Progenitor cell of endocrine pancreas (in vitro differentiated cells): ENCODE measurements around the gene POLD1. TPM values are rescaled to one million over a fixed set of nuclear protein-coding genes. Genes with fewer than 3 reads are reported as not detected.
"Not testable (repeated sequence)": the region's sequence is repeated elsewhere in the genome, so short reads cannot be mapped to it uniquely, and the experiment has no call there.

Experiments
- DNase-seq: peaks from one replicate; pipeline ENCODE4 v3.0.0; 2021; ENCODE audit warnings: low spot score; ENCODE audit not compliant: unreplicated experiment
- H3K27ac Mint-ChIP-seq: 2 replicates; pipeline ENCODE4 v1.8.0; 2021; ENCODE audit warnings: mild to moderate bottlenecking, moderate library complexity, mixed read lengths
- H3K27me3 Mint-ChIP-seq: 2 replicates; pipeline ENCODE4 v1.8.0; 2021; ENCODE audit warnings: mixed read lengths
- H3K36me3 Mint-ChIP-seq: 2 replicates; pipeline ENCODE4 v1.8.0; 2022; ENCODE audit warnings: mixed read lengths; ENCODE audit not compliant: insufficient read depth
- H3K4me1 Mint-ChIP-seq: 2 replicates; pipeline ENCODE4 v1.8.0; 2021; ENCODE audit warnings: low read depth, mixed read lengths
- H3K4me3 Mint-ChIP-seq: 2 replicates; pipeline ENCODE4 v1.8.0; 2021; ENCODE audit warnings: low read depth, mild to moderate bottlenecking, moderate library complexity, mixed read lengths
- H3K9me3 Mint-ChIP-seq: 2 replicates; pipeline ENCODE4 v1.8.0; 2021; ENCODE audit warnings: low read depth, mixed read lengths
- total RNA-seq: library from RNA; stranded (reverse); gene quantifications from 2 replicates; pipeline ENCODE4 v1.2.1, GENCODE V29; 2021
- TF ChIP-seq, protein P1 (sequence below): fragments of 200-600 bp; sonication (generic); IDR thresholded peaks from one replicate; pipeline ENCODE4 v1.5.0; 2021; ENCODE audit warnings: antibody characterized with exemption, mild to moderate bottlenecking; ENCODE audit not compliant: unreplicated experiment

Gene POLD1
- total RNA-seq, 1 donor from 2014 or later: 99.5 TPM

- H3K9me3 Mint-ChIP-seq: peaks cover 3% of the 10 kb centered on the region
- peaks cover 6% of the 10 kb centered on the region for H3K4me1 Mint-ChIP-seq
- no peak for DNase-seq
- peaks cover 15% of the 10 kb centered on the region for H3K36me3 Mint-ChIP-seq
- H3K4me3 Mint-ChIP-seq: no peak overlapping the region
- no peaks in the 10 kb centered on the region for H3K27me3 Mint-ChIP-seq
- no peak overlapping the region for H3K27ac Mint-ChIP-seq
- TF ChIP-seq, protein P1, sequence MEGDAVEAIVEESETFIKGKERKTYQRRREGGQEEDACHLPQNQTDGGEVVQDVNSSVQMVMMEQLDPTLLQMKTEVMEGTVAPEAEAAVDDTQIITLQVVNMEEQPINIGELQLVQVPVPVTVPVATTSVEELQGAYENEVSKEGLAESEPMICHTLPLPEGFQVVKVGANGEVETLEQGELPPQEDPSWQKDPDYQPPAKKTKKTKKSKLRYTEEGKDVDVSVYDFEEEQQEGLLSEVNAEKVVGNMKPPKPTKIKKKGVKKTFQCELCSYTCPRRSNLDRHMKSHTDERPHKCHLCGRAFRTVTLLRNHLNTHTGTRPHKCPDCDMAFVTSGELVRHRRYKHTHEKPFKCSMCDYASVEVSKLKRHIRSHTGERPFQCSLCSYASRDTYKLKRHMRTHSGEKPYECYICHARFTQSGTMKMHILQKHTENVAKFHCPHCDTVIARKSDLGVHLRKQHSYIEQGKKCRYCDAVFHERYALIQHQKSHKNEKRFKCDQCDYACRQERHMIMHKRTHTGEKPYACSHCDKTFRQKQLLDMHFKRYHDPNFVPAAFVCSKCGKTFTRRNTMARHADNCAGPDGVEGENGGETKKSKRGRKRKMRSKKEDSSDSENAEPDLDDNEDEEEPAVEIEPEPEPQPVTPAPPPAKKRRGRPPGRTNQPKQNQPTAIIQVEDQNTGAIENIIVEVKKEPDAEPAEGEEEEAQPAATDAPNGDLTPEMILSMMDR: no peak
Measured at GRCh38 chr19:50344661-50345318, 39.4 kb upstream of the POLD1 start.

- H3K4me3 Mint-ChIP-seq, DNase-seq, H3K9me3 Mint-ChIP-seq, H3K4me1 Mint-ChIP-seq, H3K27me3 Mint-ChIP-seq, H3K27ac Mint-ChIP-seq: not testable (repeated sequence)
- peaks cover 14% of the 10 kb centered on the region for H3K36me3 Mint-ChIP-seq
Measured at GRCh38 chr19:50347089-50347581, 37.0 kb upstream of the POLD1 start.

GRCh38 chr19:50349277-50350057, 34.7 kb upstream of the POLD1 start:
- Mint-ChIP-seq H3K4me1 (peaks cover 6% of the 10 kb centered on the region), H3K4me3 (no peak overlapping the region), H3K27me3 (no peaks in the 10 kb centered on the region), H3K9me3 (peaks cover 3% of the 10 kb centered on the region), H3K27ac (peak overlapping the region; percentile 11), H3K36me3 (peaks cover 8% of the 10 kb centered on the region)
- DNase-seq: no peak
- TF ChIP-seq, protein P1: no peak

DNA sequence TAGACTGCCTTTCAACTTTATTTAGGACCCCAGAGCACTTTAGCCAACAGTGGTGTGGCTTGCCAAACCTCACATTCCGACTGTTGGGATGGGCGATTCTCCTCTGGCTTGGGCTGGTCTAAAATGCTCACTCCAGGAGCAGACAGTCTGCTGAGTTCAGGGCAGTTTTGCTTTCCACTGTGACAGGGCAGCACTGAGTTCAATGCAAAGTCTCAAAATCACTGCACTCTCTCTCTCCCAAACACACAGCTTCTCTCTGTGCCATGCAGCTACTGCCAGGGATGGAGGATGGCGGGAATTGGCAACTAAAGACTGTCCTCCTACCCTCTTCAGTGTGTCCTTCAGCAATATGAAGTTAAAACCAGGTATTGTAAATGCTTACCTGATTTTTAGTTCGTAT, 31.9 kb upstream of the POLD1 start:
- no peak overlapping the region for H3K27ac Mint-ChIP-seq
- H3K36me3 Mint-ChIP-seq: no peaks in the 10 kb centered on the region
- DNase-seq: no peak
- no peaks in the 10 kb centered on the region for H3K27me3 Mint-ChIP-seq
- no peak overlapping the region for H3K4me3 Mint-ChIP-seq
- TF ChIP-seq, protein P1: no peak
- no peaks in the 10 kb centered on the region for H3K9me3 Mint-ChIP-seq
- peaks cover 2% of the 10 kb centered on the region for H3K4me1 Mint-ChIP-seq

DNA sequence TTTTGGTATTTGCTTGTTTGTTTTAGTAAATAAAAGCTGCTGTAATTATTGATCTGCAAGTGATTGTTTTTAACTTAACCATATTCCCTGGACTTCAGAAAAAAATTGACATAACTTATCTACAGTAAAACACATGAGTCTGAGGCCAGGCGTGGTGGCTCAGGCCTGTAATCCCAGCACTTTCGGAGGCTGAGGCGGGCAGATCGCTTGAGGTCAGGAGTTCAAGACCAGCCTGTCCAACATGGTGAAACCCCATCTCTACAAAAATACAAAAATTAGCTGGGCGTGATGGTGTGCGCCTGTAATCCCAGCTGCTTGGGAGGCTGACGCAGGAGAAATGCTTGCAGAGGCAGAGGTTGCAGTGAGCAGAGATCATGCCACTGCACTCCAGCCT, 30.7 kb upstream of the POLD1 start:
- H3K4me3 Mint-ChIP-seq, DNase-seq, H3K4me1 Mint-ChIP-seq, H3K27ac Mint-ChIP-seq, H3K9me3 Mint-ChIP-seq, H3K36me3 Mint-ChIP-seq, H3K27me3 Mint-ChIP-seq: not testable (repeated sequence)

DNA sequence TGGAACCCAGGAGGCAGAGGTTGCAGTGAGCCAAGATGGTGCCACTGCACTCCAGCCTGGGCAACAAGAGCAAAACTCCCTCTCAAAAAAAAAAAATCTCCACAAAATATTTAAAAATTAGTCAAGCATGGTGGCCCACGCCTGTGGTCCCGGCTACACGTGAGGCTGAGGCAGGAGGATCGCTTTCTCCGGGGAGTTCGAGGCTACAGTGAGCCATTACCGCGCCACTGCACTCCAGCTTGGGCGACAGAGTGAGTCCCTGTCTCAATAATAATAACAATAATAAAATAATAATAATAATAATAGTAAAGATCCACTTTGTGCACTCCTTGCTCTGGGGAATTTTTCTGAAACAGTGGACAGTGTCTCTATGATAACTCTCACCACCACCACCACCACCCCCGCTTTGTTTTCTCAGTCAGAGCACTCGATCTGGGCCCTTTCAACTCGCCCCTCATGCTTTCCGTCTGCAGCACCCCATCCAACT, 27.4 kb upstream of the POLD1 start:
- DNase-seq: no peak
- no peaks in the 10 kb centered on the region for H3K9me3 Mint-ChIP-seq
- TF ChIP-seq, protein P1: no peak
- peaks cover 2% of the 10 kb centered on the region for H3K36me3 Mint-ChIP-seq
- no peak overlapping the region for H3K27ac Mint-ChIP-seq
- H3K4me1 Mint-ChIP-seq: no peaks in the 10 kb centered on the region
- peaks cover 1% of the 10 kb centered on the region for H3K27me3 Mint-ChIP-seq
- no peak overlapping the region for H3K4me3 Mint-ChIP-seq
